Measurements from ENCODE around the gene DAB2.

GRCh38 chr5:39423331-39423751 lies 1.4 kb downstream of the DAB2 start:
- TF ChIP-seq SUZ12 (IDR thresholded peaks at IDR 0.05) (no peak), L3MBTL2 (conservative IDR thresholded peaks at IDR 0.05) (no peak), PKNOX1 (IDR thresholded peaks at IDR 0.05) (no peak), ELF4 (IDR thresholded peaks at IDR 0.05) (no peak), SP1 (IDR thresholded peaks at IDR 0.05) (no peak), BHLHE40 (IDR thresholded peaks at IDR 0.05; ENCODE audit: borderline replicate concordance) (no peak), ARNT (IDR thresholded peaks at IDR 0.05) (no peak), CTBP1 (IDR thresholded peaks at IDR 0.05; ENCODE audit: borderline replicate concordance) (no peak), FOXM1 (IDR thresholded peaks at IDR 0.05; ENCODE audit: borderline replicate concordance) (no peak), TARDBP (IDR thresholded peaks at IDR 0.05) (no peak), ZNF384 (IDR thresholded peaks at IDR 0.05) (no peak), HDGF (IDR thresholded peaks at IDR 0.05; ENCODE audit: borderline replicate concordance) (no peak), NFRKB (IDR thresholded peaks at IDR 0.05) (no peak)

Data from HEK293T (cell line).